CD4-positive, alpha-beta T cell (primary cell): ENCODE data around the gene CLEC20A. TPM values are rescaled to one million over a fixed set of nuclear protein-coding genes. Genes with fewer than 3 reads are reported as not detected.

ENCODE experiments used
- ATAC-seq: fragments of 200-7000 bp; cut with Tn5 transposase; one replicate; pipeline ENCODE4 v1.10.0; 2022; ENCODE audit warnings: mild to moderate bottlenecking; ENCODE audit not compliant: poor library complexity
- CTCF ChIA-PET: fragments of 350-600 bp; sonication (Branson Sonifier 250); formaldehyde crosslinking; loops from one replicate; lab custom pipeline; 2021; ENCODE audit warnings: antibody characterized with exemption, inconsistent platforms; lab: Charles Lee
- POLR2A ChIA-PET: fragments of 350-600 bp; sonication (Branson Sonifier 250); formaldehyde crosslinking; loops from one replicate; lab custom pipeline; 2021; ENCODE audit warnings: antibody characterized with exemption, inconsistent platforms; lab: Charles Lee
- DNase-seq, 14 experiments: peaks; one replicate each; pipeline ENCODE4 v3.0.0-alpha.2; 2013 to 2020; ENCODE audit warnings: mixed read lengths in 2 of 14
- H3K27ac ChIP-seq, 2 donors: one replicate each; pipeline versions ENCODE4 v1.5.1 to v1.7.0; 2013; ENCODE audit warnings: low read length in 2 of 2, low read depth in 1 of 2, mild to moderate bottlenecking in 1 of 2
- H3K27me3 ChIP-seq, 2 experiments: 1 replicate in 1 of 2; 2 replicates in 1 of 2; pipeline versions ENCODE4 v1.6.1 to v1.7.0; 2013; ENCODE audit warnings: low read length in 2 of 2, control low read depth in 1 of 2, mild to moderate bottlenecking in 1 of 2, moderate library complexity in 1 of 2; ENCODE audit not compliant: insufficient read depth in 2 of 2, control insufficient read depth in 1 of 2
- H3K36me3 ChIP-seq: one replicate; pipeline ENCODE4 v1.6.1; 2013; ENCODE audit warnings: low read length, control low read depth; ENCODE audit not compliant: insufficient read depth
- H3K4me1 ChIP-seq: one replicate; pipeline ENCODE4 v1.6.1; 2013; ENCODE audit warnings: low read length, control low read depth; ENCODE audit not compliant: insufficient read depth
- H3K4me3 ChIP-seq: one replicate; pipeline ENCODE4 v1.5.1; 2013; ENCODE audit warnings: mild to moderate bottlenecking, low read length, moderate library complexity
- H3K9me3 ChIP-seq, 2 experiments: 1 replicate in 1 of 2; 2 replicates in 1 of 2; pipeline versions ENCODE4 v1.6.1 to v1.7.0; 2013; ENCODE audit warnings: low read length in 2 of 2, mild to moderate bottlenecking in 2 of 2, control low read depth in 1 of 2, moderate library complexity in 1 of 2; ENCODE audit not compliant: control insufficient read depth in 1 of 2, insufficient read depth in 1 of 2
- H3K27ac Mint-ChIP-seq: one replicate; pipeline ENCODE4 v1.8.0; 2020; ENCODE audit warnings: mixed read lengths
- H3K27me3 Mint-ChIP-seq: one replicate; pipeline ENCODE4 v1.8.0; 2021; ENCODE audit warnings: mixed read lengths
- H3K36me3 Mint-ChIP-seq: one replicate; pipeline ENCODE4 v1.8.0; 2021; ENCODE audit warnings: low read depth, mixed read lengths
- H3K4me1 Mint-ChIP-seq: one replicate; pipeline ENCODE4 v1.8.0; 2021; ENCODE audit warnings: low read depth, mixed read lengths
- H3K4me3 Mint-ChIP-seq: one replicate; pipeline ENCODE4 v1.8.0; 2020; ENCODE audit warnings: mild to moderate bottlenecking, mixed read lengths
- H3K9me3 Mint-ChIP-seq: one replicate; pipeline ENCODE4 v1.8.0; 2020; ENCODE audit warnings: mixed read lengths
- CTCF ChIP-seq: fragments of 200-600 bp; IDR thresholded peaks from one replicate; pipeline ENCODE4 v1.8.0; 2022; ENCODE audit warnings: antibody characterized with exemption, mild to moderate bottlenecking
- intact Hi-C, 2 experiments: fragments of 100-400 bp; cut with DNase I in 1 of 2; cut with micrococcal nuclease in 1 of 2; formaldehyde crosslinking; loops; one replicate each; pipeline versions ENCODE4 v1.15.1 to v1.9.0; 2023 to 2025; cut with DNase I, micrococcal nuclease
- total RNA-seq, 174 experiments: library from RNA in 2 of 174; stranded (reverse) in 2 of 174; gene quantifications; one replicate each; pipeline ENCODE4 v1.2.3 and lab custom pipeline; 2021 to 2026

Gene CLEC20A
- total RNA-seq, 2 experiments from 2014 or later: not detected

GRCh38 chr1:178450871-178451270 lies 45.9 kb downstream of the CLEC20A start:
- Mint-ChIP-seq H3K27me3 (no peaks in the 10 kb centered on the region), H3K9me3 (no peaks in the 10 kb centered on the region), H3K4me3 (no peak overlapping the region), H3K36me3 (no peaks in the 10 kb centered on the region), H3K27ac (no peak overlapping the region), H3K4me1 (no peaks in the 10 kb centered on the region)
- Histone ChIP-seq H3K4me1 (no peaks in the 10 kb centered on the region), H3K9me3 (no peaks in the 10 kb centered on the region), H3K4me3 (no peak overlapping the region), H3K27ac (no peak overlapping the region), H3K36me3 (no peaks in the 10 kb centered on the region), H3K27me3 (no peaks in the 10 kb centered on the region)
- no peak for DNase-seq
- TF ChIP-seq CTCF: no peak
- intact Hi-C loops: no loop called here
- ChIA-PET CTCF (no interaction called here), POLR2A (no interaction called here)
- ATAC-seq: no peak

- no peaks in the 10 kb centered on the region for H3K4me1 Mint-ChIP-seq
- CTCF ChIA-PET: no interaction called here
- DNase-seq (no peak), ATAC-seq (no peak)
- POLR2A ChIA-PET: no interaction called here
- no peak overlapping the region for H3K4me3 Mint-ChIP-seq
- no peaks in the 10 kb centered on the region for H3K27me3 ChIP-seq
- no peaks in the 10 kb centered on the region for H3K4me1 ChIP-seq
- H3K27me3 Mint-ChIP-seq: peaks cover 19% of the 10 kb centered on the region
- no peaks in the 10 kb centered on the region for H3K9me3 ChIP-seq
- no peak overlapping the region for H3K27ac Mint-ChIP-seq
- TF ChIP-seq CTCF: no peak
- intact Hi-C loops: no loop called here
- H3K36me3 Mint-ChIP-seq: no peaks in the 10 kb centered on the region
- H3K36me3 ChIP-seq: no peaks in the 10 kb centered on the region
- no peak overlapping the region for H3K4me3 ChIP-seq
- no peaks in the 10 kb centered on the region for H3K9me3 Mint-ChIP-seq
- no peak overlapping the region for H3K27ac ChIP-seq
Observed at GRCh38 chr1:178442925-178443324, 53.8 kb downstream of the CLEC20A start.

- Mint-ChIP-seq H3K4me3 (no peak overlapping the region), H3K27me3 (peaks cover 23% of the 10 kb centered on the region), H3K27ac (no peak overlapping the region), H3K4me1 (no peaks in the 10 kb centered on the region), H3K36me3 (no peaks in the 10 kb centered on the region), H3K9me3 (no peaks in the 10 kb centered on the region)
- H3K36me3 ChIP-seq: no peaks in the 10 kb centered on the region
- ChIA-PET POLR2A (no interaction called here), CTCF (no interaction called here)
- TF ChIP-seq CTCF: no peak
- no peak for ATAC-seq
- H3K9me3 ChIP-seq: no peaks in the 10 kb centered on the region
- peaks cover 0 to 3% of the 10 kb centered on the region in 2 experiments for H3K27me3 ChIP-seq
- H3K27ac ChIP-seq: no peak overlapping the region
- intact Hi-C loops: no loop called here
- no peaks in the 10 kb centered on the region for H3K4me1 ChIP-seq
- no peak overlapping the region for H3K4me3 ChIP-seq
- DNase-seq: no peak
Observed at GRCh38 chr1:178438432-178438831, 58.3 kb downstream of the CLEC20A start.
